Measurements from ENCODE around the gene RPS18.

- TF ChIP-seq MXI1 (IDR thresholded peaks at IDR 0.05; ENCODE audit: low read depth, low read length) (0 out of 2 replicates have a peak, but pooled peaks have one; percentile 4), JUND (IDR thresholded peaks at IDR 0.05; ENCODE audit: low read depth, low read length) (no peak), FOXK2 (IDR thresholded peaks at IDR 0.05) (no peak), SIN3A (IDR thresholded peaks at IDR 0.05; ENCODE audit: low read depth, low read length) (no peak), ZBTB40 (IDR thresholded peaks at IDR 0.05; ENCODE audit: borderline replicate concordance) (no peak), TCF12 (IDR thresholded peaks at IDR 0.05; ENCODE audit: low read depth, low read length) (no peak), POLR2A (IDR thresholded peaks at IDR 0.05; ENCODE audit: low read depth, low read length) (no peak), NRF1 (conservative IDR thresholded peaks at IDR 0.05; ENCODE audit: low read depth, low read length) (no peak), CTCF (IDR thresholded peaks at IDR 0.05 in 2 of 3, conservative IDR thresholded peaks at IDR 0.05 in 1 of 3; ENCODE audit: control insufficient read depth in 2 of 3, extremely low read depth in 1 of 3, insufficient read depth in 1 of 3, low read depth in 3 of 3, low read length in 3 of 3) (no peak), HDGF (IDR thresholded peaks at IDR 0.05) (no peak), SKIL (IDR thresholded peaks at IDR 0.05; ENCODE audit: low read depth, poor library complexity, severe bottlenecking) (no peak), POLR2AphosphoS5 (IDR thresholded peaks at IDR 0.05; ENCODE audit: low read length) (no peak)
Observed at GRCh38 chr6:33318426-33319073, 46.7 kb downstream of the RPS18 start.
